ENCODE results near the gene PSG7.
"Not testable (repeated sequence)": the region's sequence is repeated elsewhere in the genome, so short reads cannot be mapped to it uniquely, and the experiment has no call there.

Gene PSG7

DNA sequence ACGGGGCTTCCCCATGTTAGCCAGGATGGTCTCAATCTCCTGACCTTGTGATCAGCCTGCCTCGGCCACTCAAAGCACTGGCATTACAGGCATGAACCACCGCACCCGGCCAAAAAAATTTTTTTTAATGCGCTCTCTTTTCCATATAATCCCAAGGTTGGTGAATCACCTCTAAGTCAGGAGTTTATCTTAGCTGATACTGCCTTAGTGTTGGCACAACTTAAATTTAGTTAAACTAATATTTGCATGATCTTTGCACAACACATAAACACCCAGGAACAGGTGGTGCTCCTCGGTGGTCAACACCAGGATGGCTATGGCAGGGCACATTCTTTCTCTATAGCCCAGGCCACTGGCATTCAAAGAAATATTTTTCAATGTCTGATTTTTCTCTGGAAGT, 24.1 kb upstream of the PSG7 start:
- Histone ChIP-seq H3K36me3 (ENCODE audit: insufficient read depth, low read length) (no peaks in the 10 kb centered on the region), H3K27me3 (ENCODE audit: insufficient read depth, low read length) (no peaks in the 10 kb centered on the region), H4K20me1 (ENCODE audit: insufficient read depth, low read length) (no peaks in the 10 kb centered on the region), H3K4me1 (ENCODE audit: insufficient read depth, low read length, severe bottlenecking) (no peaks in the 10 kb centered on the region), H3K4me2 (ENCODE audit: low read length) (no peak overlapping the region), H3K9me2 (ENCODE audit: low read depth, low read length) (no peaks in the 10 kb centered on the region), H3K4me3 (ENCODE audit: low read depth, low read length, poor library complexity, severe bottlenecking) (no peak overlapping the region), H3K9me3 (ENCODE audit: low read length) (no peaks in the 10 kb centered on the region), H2AFZ (ENCODE audit: low read length) (no peak overlapping the region), H3K79me2 (ENCODE audit: insufficient read depth, low read length) (no peaks in the 10 kb centered on the region), H3K9ac (ENCODE audit: low read length) (no peak overlapping the region), H3F3A (ENCODE audit: insufficient read depth, low read length) (no peaks in the 10 kb centered on the region), H3K27ac (ENCODE audit: low read depth, low read length, poor library complexity, severe bottlenecking) (no peak overlapping the region)
- no peak for TF ChIP-seq EZH2 (IDR thresholded peaks at IDR 0.05; ENCODE audit: borderline replicate concordance, low read length)
- TF ChIP-seq, protein P1, sequence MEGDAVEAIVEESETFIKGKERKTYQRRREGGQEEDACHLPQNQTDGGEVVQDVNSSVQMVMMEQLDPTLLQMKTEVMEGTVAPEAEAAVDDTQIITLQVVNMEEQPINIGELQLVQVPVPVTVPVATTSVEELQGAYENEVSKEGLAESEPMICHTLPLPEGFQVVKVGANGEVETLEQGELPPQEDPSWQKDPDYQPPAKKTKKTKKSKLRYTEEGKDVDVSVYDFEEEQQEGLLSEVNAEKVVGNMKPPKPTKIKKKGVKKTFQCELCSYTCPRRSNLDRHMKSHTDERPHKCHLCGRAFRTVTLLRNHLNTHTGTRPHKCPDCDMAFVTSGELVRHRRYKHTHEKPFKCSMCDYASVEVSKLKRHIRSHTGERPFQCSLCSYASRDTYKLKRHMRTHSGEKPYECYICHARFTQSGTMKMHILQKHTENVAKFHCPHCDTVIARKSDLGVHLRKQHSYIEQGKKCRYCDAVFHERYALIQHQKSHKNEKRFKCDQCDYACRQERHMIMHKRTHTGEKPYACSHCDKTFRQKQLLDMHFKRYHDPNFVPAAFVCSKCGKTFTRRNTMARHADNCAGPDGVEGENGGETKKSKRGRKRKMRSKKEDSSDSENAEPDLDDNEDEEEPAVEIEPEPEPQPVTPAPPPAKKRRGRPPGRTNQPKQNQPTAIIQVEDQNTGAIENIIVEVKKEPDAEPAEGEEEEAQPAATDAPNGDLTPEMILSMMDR (IDR thresholded peaks at IDR 0.05; ENCODE audit: low read length): no peak

DNA sequence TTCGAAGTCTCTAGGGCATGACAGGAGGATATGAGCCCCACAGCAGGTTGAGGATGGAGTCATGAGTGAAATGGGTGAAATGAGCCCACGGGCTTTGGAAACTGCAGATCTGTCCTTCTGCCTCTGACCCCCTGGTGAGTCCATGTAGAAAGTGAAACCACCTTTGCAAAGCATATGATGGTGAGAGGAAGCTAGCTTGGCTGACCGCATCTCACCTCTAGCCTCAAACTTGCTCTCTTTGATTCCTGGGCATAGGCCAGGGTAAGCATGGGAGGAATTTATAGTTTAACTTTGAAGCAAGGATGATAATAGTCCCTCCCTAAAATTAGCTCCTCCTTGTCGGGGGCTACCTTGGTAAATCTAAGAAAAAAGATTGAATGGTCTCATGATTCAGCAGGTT, 15.1 kb upstream of the PSG7 start:
- H3F3A ChIP-seq (ENCODE audit: insufficient read depth, low read length); H3K4me3 ChIP-seq (ENCODE audit: low read depth, low read length, poor library complexity, severe bottlenecking); H2AFZ ChIP-seq (ENCODE audit: low read length): not testable (repeated sequence)

DNA sequence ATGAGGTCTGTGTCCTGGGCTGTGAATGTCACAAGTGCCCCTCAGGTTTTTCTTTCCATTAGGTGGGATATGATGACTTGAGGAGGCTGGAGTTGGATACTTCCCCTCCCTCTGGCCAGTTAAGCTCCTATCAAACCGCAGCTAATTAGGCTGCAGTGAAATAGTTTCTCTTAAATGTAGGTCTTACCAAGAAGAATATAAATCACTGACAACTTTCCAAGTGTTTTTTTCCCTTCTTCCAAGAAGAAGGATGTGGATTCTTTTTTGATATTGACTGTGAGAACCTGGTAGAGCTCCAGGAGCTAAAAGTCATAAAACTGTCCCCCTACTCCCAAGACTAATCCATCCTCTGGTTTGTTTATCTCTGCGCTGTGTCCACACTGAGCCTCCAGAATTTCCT, 14.5 kb upstream of the PSG7 start:
- H3K4me3 ChIP-seq (ENCODE audit: low read depth, low read length, poor library complexity, severe bottlenecking); H3K79me2 ChIP-seq (ENCODE audit: insufficient read depth, low read length); H3K9me3 ChIP-seq (ENCODE audit: low read length); H3K36me3 ChIP-seq (ENCODE audit: insufficient read depth, low read length); H2AFZ ChIP-seq (ENCODE audit: low read length); H3K27me3 ChIP-seq (ENCODE audit: insufficient read depth, low read length); H3K27ac ChIP-seq (ENCODE audit: low read depth, low read length, poor library complexity, severe bottlenecking); H3K9me2 ChIP-seq (ENCODE audit: low read depth, low read length); H4K20me1 ChIP-seq (ENCODE audit: insufficient read depth, low read length); H3K4me2 ChIP-seq (ENCODE audit: low read length); H3F3A ChIP-seq (ENCODE audit: insufficient read depth, low read length); H3K4me1 ChIP-seq (ENCODE audit: insufficient read depth, low read length, severe bottlenecking); H3K9ac ChIP-seq (ENCODE audit: low read length): not testable (repeated sequence)

More for the DNA sequence above, 15.1 kb upstream of the PSG7 start:
- H3K27ac ChIP-seq (ENCODE audit: low read depth, low read length, poor library complexity, severe bottlenecking); H3K9ac ChIP-seq (ENCODE audit: low read length); H3K79me2 ChIP-seq (ENCODE audit: insufficient read depth, low read length); H3K4me2 ChIP-seq (ENCODE audit: low read length); H3K36me3 ChIP-seq (ENCODE audit: insufficient read depth, low read length); H4K20me1 ChIP-seq (ENCODE audit: insufficient read depth, low read length); H3K9me2 ChIP-seq (ENCODE audit: low read depth, low read length); H3K4me1 ChIP-seq (ENCODE audit: insufficient read depth, low read length, severe bottlenecking); H3K9me3 ChIP-seq (ENCODE audit: low read length); H3K27me3 ChIP-seq (ENCODE audit: insufficient read depth, low read length): not testable (repeated sequence)

- H3F3A ChIP-seq (ENCODE audit: insufficient read depth, low read length): no peaks in the 10 kb centered on the region
- no peaks in the 10 kb centered on the region for H3K9me3 ChIP-seq (ENCODE audit: low read length)
- no peak overlapping the region for H3K9ac ChIP-seq (ENCODE audit: low read length)
- no peak overlapping the region for H3K27ac ChIP-seq (ENCODE audit: low read depth, low read length, poor library complexity, severe bottlenecking)
- no peak overlapping the region for H3K4me3 ChIP-seq (ENCODE audit: low read depth, low read length, poor library complexity, severe bottlenecking)
- H3K9me2 ChIP-seq (ENCODE audit: low read depth, low read length): no peaks in the 10 kb centered on the region
- no peak overlapping the region for H2AFZ ChIP-seq (ENCODE audit: low read length)
- no peaks in the 10 kb centered on the region for H3K79me2 ChIP-seq (ENCODE audit: insufficient read depth, low read length)
- H3K27me3 ChIP-seq (ENCODE audit: insufficient read depth, low read length): no peaks in the 10 kb centered on the region
- TF ChIP-seq EZH2 (IDR thresholded peaks at IDR 0.05; ENCODE audit: borderline replicate concordance, low read length): no peak
- TF ChIP-seq, protein P1 (IDR thresholded peaks at IDR 0.05; ENCODE audit: low read length): peak; percentile 42
- no peaks in the 10 kb centered on the region for H4K20me1 ChIP-seq (ENCODE audit: insufficient read depth, low read length)
- no peak overlapping the region for H3K4me2 ChIP-seq (ENCODE audit: low read length)
- H3K36me3 ChIP-seq (ENCODE audit: insufficient read depth, low read length): no peaks in the 10 kb centered on the region
- H3K4me1 ChIP-seq (ENCODE audit: insufficient read depth, low read length, severe bottlenecking): no peaks in the 10 kb centered on the region
Measured at GRCh38 chr19:42942187-42942789, 5.3 kb upstream of the PSG7 start.

DNA sequence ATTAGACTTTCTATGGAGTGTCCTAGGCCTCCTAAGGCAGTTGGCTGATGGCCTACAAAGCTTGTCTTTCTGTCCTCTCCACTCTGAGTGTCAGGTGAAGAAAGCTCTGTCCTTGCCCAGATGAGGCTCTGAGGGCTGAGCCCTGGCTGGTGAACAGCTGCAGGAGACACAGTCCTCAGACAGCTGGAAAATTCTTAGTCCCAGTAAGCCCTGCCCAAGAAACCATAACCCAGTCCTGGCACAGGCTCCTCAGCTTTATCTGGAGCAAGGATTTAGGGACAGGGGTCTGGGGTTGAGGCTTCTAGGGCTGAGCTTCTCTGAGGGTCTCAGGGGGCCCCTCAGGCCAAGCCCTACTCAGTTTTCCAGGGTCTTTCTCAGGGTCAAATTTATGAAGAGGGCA, 2.3 kb downstream of the PSG7 start:
- H3F3A ChIP-seq (ENCODE audit: insufficient read depth, low read length); H3K9me2 ChIP-seq (ENCODE audit: low read depth, low read length); H3K27me3 ChIP-seq (ENCODE audit: insufficient read depth, low read length); H3K4me2 ChIP-seq (ENCODE audit: low read length); H3K79me2 ChIP-seq (ENCODE audit: insufficient read depth, low read length); H3K4me3 ChIP-seq (ENCODE audit: low read depth, low read length, poor library complexity, severe bottlenecking); H3K4me1 ChIP-seq (ENCODE audit: insufficient read depth, low read length, severe bottlenecking); H3K9ac ChIP-seq (ENCODE audit: low read length); H3K9me3 ChIP-seq (ENCODE audit: low read length); H2AFZ ChIP-seq (ENCODE audit: low read length); H3K27ac ChIP-seq (ENCODE audit: low read depth, low read length, poor library complexity, severe bottlenecking); H3K36me3 ChIP-seq (ENCODE audit: insufficient read depth, low read length); H4K20me1 ChIP-seq (ENCODE audit: insufficient read depth, low read length): not testable (repeated sequence)

- H3K4me1 ChIP-seq (ENCODE audit: insufficient read depth, low read length, severe bottlenecking); H3K79me2 ChIP-seq (ENCODE audit: insufficient read depth, low read length); H3K4me3 ChIP-seq (ENCODE audit: low read depth, low read length, poor library complexity, severe bottlenecking); H3K4me2 ChIP-seq (ENCODE audit: low read length); H3F3A ChIP-seq (ENCODE audit: insufficient read depth, low read length); H3K9me2 ChIP-seq (ENCODE audit: low read depth, low read length); H4K20me1 ChIP-seq (ENCODE audit: insufficient read depth, low read length); H3K36me3 ChIP-seq (ENCODE audit: insufficient read depth, low read length); H3K27ac ChIP-seq (ENCODE audit: low read depth, low read length, poor library complexity, severe bottlenecking); H2AFZ ChIP-seq (ENCODE audit: low read length); H3K9me3 ChIP-seq (ENCODE audit: low read length); H3K27me3 ChIP-seq (ENCODE audit: insufficient read depth, low read length); H3K9ac ChIP-seq (ENCODE audit: low read length): not testable (repeated sequence)
Measured at GRCh38 chr19:42934183-42934582, 2.8 kb downstream of the PSG7 start.

Data from OCI-LY1 (cell line).